Thyroid gland (tissue), 4 donors: ENCODE measurements around the gene CNTLN. TPM values are rescaled to one million over a fixed set of nuclear protein-coding genes. Genes with fewer than 3 reads are reported as not detected.
"Not testable (repeated sequence)": the region's sequence is repeated elsewhere in the genome, so short reads cannot be mapped to it uniquely, and the experiment has no call there.

Experiments used
- DNase-seq, 2 donors: peaks; one replicate each; pipeline ENCODE4 v3.0.0-alpha.2; 2019
- H3K27ac ChIP-seq, 3 donors: fragments of 200-600 bp; sonication (generic); 1 replicate in 2 of 3; 2 replicates in 1 of 3; pipeline ENCODE4 v1.5.1; 2016 to 2019; ENCODE audit warnings: mild to moderate bottlenecking in 1 of 3, moderate library complexity in 1 of 3
- H3K27me3 ChIP-seq: fragments of 200-600 bp; sonication (generic); one replicate; pipeline ENCODE4 v1.5.1; 2019
- H3K36me3 ChIP-seq, 2 donors: fragments of 200-600 bp; sonication (generic); one replicate each; pipeline ENCODE4 v1.5.1; 2016 to 2019
- H3K4me1 ChIP-seq, 2 donors: fragments of 200-600 bp; sonication (generic); one replicate each; pipeline ENCODE4 v1.5.1; 2017 to 2019
- H3K4me3 ChIP-seq, 3 donors: fragments of 200-600 bp; sonication (generic); replicated peaks in 1 of 3; 1 replicate in 2 of 3; 2 replicates in 1 of 3; pipeline ENCODE4 v1.5.1; 2016; ENCODE audit warnings: mild to moderate bottlenecking in 1 of 3
- H3K9me3 ChIP-seq: fragments of 200-600 bp; sonication (generic); one replicate; pipeline ENCODE4 v1.5.1; 2017
- CTCF ChIP-seq, 6 experiments: fragments of 200-600 bp in 3 of 6; fragments of 450-650 bp in 3 of 6; sonication (generic) in 3 of 6; IDR thresholded peaks; one replicate each; pipeline ENCODE4 v1.5.1; 2016 to 2019; ENCODE audit warnings: antibody characterized with exemption in 6 of 6, mild to moderate bottlenecking in 2 of 6, inconsistent platforms in 1 of 6, moderate library complexity in 1 of 6
- POLR2A ChIP-seq, 2 donors: fragments of 450-650 bp; IDR thresholded peaks; one replicate each; pipeline ENCODE4 v1.6.1; 2017; ENCODE audit warnings: antibody characterized with exemption in 2 of 2, mild to moderate bottlenecking in 2 of 2, moderate library complexity in 1 of 2
- WGBS, 2 donors: methylation state at CpG; one replicate each; pipeline ENCODE4 v1.1.5; 2017; 5-methylcytosine and 5-hydroxymethylcytosine counted together
- intact Hi-C: fragments of 100-400 bp; cut with DNase I; formaldehyde crosslinking; loops from one replicate; pipeline ENCODE4 v1.15.1; 2023
- total RNA-seq, 4 donors: library from RNA; depleted of rRNA; stranded (reverse); fragments of >200 nt; gene quantifications; one replicate each; pipeline ENCODE4 v1.2.3, GENCODE V29; 2016

Gene CNTLN
- total RNA-seq, 4 donors from 2014 or later, result 10.0 to 16.1 (median 12.2) TPM

GRCh38 chr9:17520268-17521064, 385.6 kb downstream of the CNTLN start:
- H3K27ac ChIP-seq, result no peak overlapping the region
- intact Hi-C loops, result no loop called here
- no peak for DNase-seq

GRCh38 chr9:17521100-17521855, 386.4 kb downstream of the CNTLN start:
- intact Hi-C loops, result no loop called here
- no peaks in the 10 kb centered on the region for H3K4me1 ChIP-seq
- no peaks in the 10 kb centered on the region for H3K9me3 ChIP-seq
- H3K27me3 ChIP-seq, result no peaks in the 10 kb centered on the region
- H3K27ac ChIP-seq, result no peak overlapping the region
- TF ChIP-seq CTCF (IDR thresholded peaks at IDR 0.05), result no peak
- TF ChIP-seq POLR2A (IDR thresholded peaks at IDR 0.05), result no peak
- no peaks in the 10 kb centered on the region for H3K36me3 ChIP-seq
- no peak overlapping the region for H3K4me3 ChIP-seq
- WGBS, 2 donors, result 61 to 64% methylated on average over 3 of the region's 3 CpGs
- DNase-seq, result no peak

More at GRCh38 chr9:17520268-17521064, 385.6 kb downstream of the CNTLN start:
- WGBS, 2 donors, result 84 to 85% methylated on average over 5 of the region's 5 CpGs
- no peak for TF ChIP-seq CTCF (IDR thresholded peaks at IDR 0.05)
- TF ChIP-seq POLR2A (IDR thresholded peaks at IDR 0.05), result no peak
- H3K4me1 ChIP-seq, result no peaks in the 10 kb centered on the region
- no peaks in the 10 kb centered on the region for H3K27me3 ChIP-seq
- H3K4me3 ChIP-seq, result no peak overlapping the region
- H3K36me3 ChIP-seq, result no peaks in the 10 kb centered on the region
- H3K9me3 ChIP-seq, result no peaks in the 10 kb centered on the region

- H3K27ac ChIP-seq, DNase-seq, H3K4me1 ChIP-seq, H3K36me3 ChIP-seq, intact Hi-C loops, H3K27me3 ChIP-seq, H3K9me3 ChIP-seq, H3K4me3 ChIP-seq: not testable (repeated sequence)
- 87 to 91% methylated on average over 7 of the region's 7 CpGs for WGBS, 2 donors
Measured at GRCh38 chr9:17526726-17527125, 391.9 kb downstream of the CNTLN start.

GRCh38 chr9:17528859-17529258, 394.0 kb downstream of the CNTLN start:
- Histone ChIP-seq H3K4me3 (no peak overlapping the region), H3K36me3 (no peaks in the 10 kb centered on the region), H3K9me3 (no peaks in the 10 kb centered on the region), H3K27ac (no peak overlapping the region), H3K27me3 (no peaks in the 10 kb centered on the region), H3K4me1 (no peaks in the 10 kb centered on the region)
- DNase-seq, result no peak
- intact Hi-C loops, result no loop called here
- TF ChIP-seq POLR2A (IDR thresholded peaks at IDR 0.05) (no peak), CTCF (IDR thresholded peaks at IDR 0.05) (peak in 4 of 6 experiments; percentile 8 to 42 (median 30))

- peak; percentile 23 to 44 for DNase-seq
- 43 to 44% methylated on average over 10 of the region's 10 CpGs for WGBS, 2 donors
Measured at GRCh38 chr9:17531642-17532254, 396.9 kb downstream of the CNTLN start.

More at GRCh38 chr9:17531642-17532254, 396.9 kb downstream of the CNTLN start:
- no peaks in the 10 kb centered on the region for H3K4me1 ChIP-seq
- H3K4me3 ChIP-seq, result no peak overlapping the region
- H3K36me3 ChIP-seq, result no peaks in the 10 kb centered on the region
- H3K27me3 ChIP-seq, result no peaks in the 10 kb centered on the region
- TF ChIP-seq POLR2A (IDR thresholded peaks at IDR 0.05), result no peak
- peak; percentile 15 to 73 (median 44) for TF ChIP-seq CTCF (IDR thresholded peaks at IDR 0.05)
- no peaks in the 10 kb centered on the region for H3K9me3 ChIP-seq
- no peak overlapping the region for H3K27ac ChIP-seq
- intact Hi-C loops, result no loop called here
